ENCODE measurements around the gene TOM1L1.

GRCh38 chr17:54996441-54996840 lies 95.8 kb downstream of the TOM1L1 start:
- TF ChIP-seq CTCF (IDR thresholded peaks at IDR 0.05; ENCODE audit: insufficient read depth, low read length, poor library complexity, severe bottlenecking): no peak
- TF ChIP-seq EZH2phosphoT487 (conservative IDR thresholded peaks at IDR 0.05; ENCODE audit: low read length): no peak
